Duodenal mucosa (tissue), 2 donors: ENCODE results near the gene MGAT2.
"Not testable (repeated sequence)": the region's sequence is repeated elsewhere in the genome, so short reads cannot be mapped to it uniquely, and the experiment has no call there.

Experiments used
- H3K27ac ChIP-seq: one replicate; pipeline ENCODE4 v1.7.0; 2013; ENCODE audit warnings: low read depth, low read length
- H3K27me3 ChIP-seq, 2 donors: one replicate each; pipeline ENCODE4 v1.7.0; 2013; ENCODE audit warnings: low read length in 2 of 2, control low read depth in 1 of 2; ENCODE audit not compliant: insufficient read depth in 2 of 2, control insufficient read depth in 1 of 2
- H3K36me3 ChIP-seq, 2 donors: one replicate each; pipeline ENCODE4 v1.7.0; 2013; ENCODE audit warnings: low read length in 2 of 2, control low read depth in 1 of 2; ENCODE audit not compliant: insufficient read depth in 2 of 2, control insufficient read depth in 1 of 2
- H3K4me1 ChIP-seq, 2 donors: one replicate each; pipeline ENCODE4 v1.7.0; 2013; ENCODE audit warnings: low read length in 2 of 2, control low read depth in 1 of 2; ENCODE audit not compliant: insufficient read depth in 2 of 2, control insufficient read depth in 1 of 2
- H3K4me3 ChIP-seq, 2 donors: one replicate each; pipeline ENCODE4 v1.7.0; 2013; ENCODE audit warnings: low read length in 2 of 2, low read depth in 1 of 2
- H3K9ac ChIP-seq, 2 donors: one replicate each; pipeline ENCODE4 v1.7.0; 2013; ENCODE audit warnings: low read length in 2 of 2, low read depth in 1 of 2
- H3K9me3 ChIP-seq, 2 donors: one replicate each; pipeline ENCODE4 v1.7.0; 2013; ENCODE audit warnings: low read length in 2 of 2, control low read depth in 1 of 2; ENCODE audit not compliant: control insufficient read depth in 1 of 2

The MGAT2 gene

DNA sequence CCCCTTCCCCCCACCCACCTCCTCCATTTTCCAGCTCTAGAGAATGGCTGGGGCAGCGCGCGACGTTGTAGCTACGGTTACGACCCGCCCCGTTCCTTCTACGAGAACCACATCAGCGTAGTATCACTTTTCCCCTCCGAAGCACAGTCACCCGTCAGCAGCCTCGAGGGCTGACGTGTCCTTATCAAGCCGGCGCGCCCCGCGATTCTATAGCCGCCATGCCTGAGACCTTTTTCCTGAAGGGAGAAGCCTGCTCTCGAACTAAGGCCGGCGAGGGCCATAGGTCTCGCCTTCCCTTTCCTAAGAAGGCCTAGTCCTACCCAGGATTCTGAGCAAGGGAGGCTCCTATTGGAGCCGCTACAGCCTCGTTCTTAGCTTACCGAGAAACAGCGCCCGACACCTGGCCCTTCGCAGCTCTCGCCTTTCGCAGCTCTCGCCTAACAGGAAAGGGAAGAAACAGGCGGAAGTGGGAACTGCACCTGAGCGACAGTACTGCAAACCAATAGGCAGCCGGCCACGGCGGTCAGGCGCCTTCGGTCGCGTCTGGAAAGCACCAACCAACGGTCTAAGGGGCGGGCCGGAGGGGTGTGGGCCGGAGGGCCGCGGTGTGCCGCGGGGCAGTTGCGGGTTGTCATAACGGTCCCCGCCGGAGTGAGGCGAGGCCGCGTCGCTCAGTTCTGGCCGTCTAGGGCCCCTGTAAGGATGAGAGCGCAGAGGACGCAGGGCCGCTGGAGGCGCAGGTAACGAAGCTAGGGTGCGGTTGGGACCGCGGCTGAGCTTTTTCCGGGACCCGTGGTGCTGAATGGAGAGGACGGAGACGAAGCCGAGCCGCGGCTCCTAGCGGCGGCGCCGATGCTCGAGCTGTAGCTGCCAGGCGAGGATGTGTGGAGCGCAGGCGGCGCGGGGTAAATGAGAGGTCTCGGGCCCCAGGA, at the start of gene MGAT2, which contains the start of gene RPL36AL:
Gene MGAT2, plus strand, starts transcription at position 618 of the 932 bp plus-strand sequence. CDS start 470 bp downstream, outside the sequence.
Gene RPL36AL, minus strand, starts transcription at position 445 of the 932 bp plus-strand sequence. CDS start 1,522 bp downstream, outside the sequence.
- Histone ChIP-seq H3K27ac (peak within 1 kb of the TSS; percentile 99), H3K36me3 (peaks cover 6 to 24% of the 10 kb centered on the region in 2 donors), H3K4me3 (peak within 1 kb of the TSS; percentile 85 to 95), H3K9ac (peak within 1 kb of the TSS; percentile 92 to 100), H3K4me1 (peaks cover 26 to 32% of the 10 kb centered on the region in 2 donors), H3K27me3 (no peaks in the 10 kb centered on the region), H3K9me3 (no peaks in the 10 kb centered on the region)

DNA sequence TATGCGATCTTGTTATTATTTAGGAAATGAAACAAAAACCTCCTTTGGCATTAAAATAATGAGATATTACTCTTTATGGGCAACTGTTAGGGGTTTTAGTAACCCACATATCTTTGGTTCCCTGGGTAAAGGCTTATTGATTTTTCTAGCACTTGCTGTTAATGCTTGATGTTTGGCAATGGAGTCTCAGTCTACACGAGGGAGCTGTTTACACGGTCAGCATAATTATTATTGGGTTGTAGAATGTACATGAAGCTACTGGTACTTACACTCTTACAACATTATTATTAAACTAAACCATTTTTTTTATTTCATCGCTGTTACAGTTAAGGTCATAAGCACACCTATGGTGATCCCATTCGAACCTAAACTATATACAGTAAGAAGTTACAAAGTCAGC, 46.6 kb upstream of the MGAT2 start:
- Histone ChIP-seq H3K9ac (no peak overlapping the region), H3K4me1 (no peaks in the 10 kb centered on the region), H3K36me3 (peaks cover 17 to 24% of the 10 kb centered on the region in 2 donors), H3K27ac (no peak overlapping the region), H3K9me3 (no peaks in the 10 kb centered on the region), H3K27me3 (no peaks in the 10 kb centered on the region), H3K4me3 (no peak overlapping the region)

GRCh38 chr14:49578141-49578540, 42.5 kb upstream of the MGAT2 start:
- H3K9ac ChIP-seq: no peak overlapping the region

DNA sequence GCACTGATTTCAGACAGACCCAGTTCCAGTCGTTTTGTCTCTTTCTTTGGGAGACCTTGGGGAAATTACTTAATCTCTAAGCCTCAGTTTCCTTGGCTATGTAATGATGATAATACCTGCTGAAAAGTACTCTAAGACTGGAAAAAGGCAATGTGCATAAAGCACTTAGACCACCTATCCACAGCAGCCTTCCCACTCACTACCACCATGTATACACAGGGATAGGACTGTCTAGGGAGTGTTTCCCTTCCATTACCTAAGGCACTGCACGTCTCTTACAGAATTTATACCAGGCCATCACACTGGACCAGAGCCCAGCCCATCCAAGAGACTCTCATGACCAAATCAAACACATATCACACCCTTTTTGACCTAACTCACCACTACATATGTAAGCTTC, 40.8 kb upstream of the MGAT2 start:
- H3K9ac ChIP-seq: no peak overlapping the region
- no peaks in the 10 kb centered on the region for H3K9me3 ChIP-seq
- no peaks in the 10 kb centered on the region for H3K27me3 ChIP-seq
- H3K4me1 ChIP-seq: peaks cover 12 to 19% of the 10 kb centered on the region in 2 donors
- H3K36me3 ChIP-seq: peaks cover 20 to 46% of the 10 kb centered on the region in 2 donors
- no peak overlapping the region for H3K27ac ChIP-seq
- H3K4me3 ChIP-seq: no peak overlapping the region

More at GRCh38 chr14:49578141-49578540, 42.5 kb upstream of the MGAT2 start:
- Histone ChIP-seq H3K27ac (no peak overlapping the region), H3K27me3 (no peaks in the 10 kb centered on the region), H3K36me3 (peaks cover 20 to 43% of the 10 kb centered on the region in 2 donors), H3K4me1 (peaks cover 0 to 4% of the 10 kb centered on the region in 2 donors), H3K4me3 (no peak overlapping the region), H3K9me3 (no peaks in the 10 kb centered on the region)

- H3K36me3 ChIP-seq: peaks cover 18 to 42% of the 10 kb centered on the region in 2 donors
- no peak overlapping the region for H3K27ac ChIP-seq
- peaks cover 12 to 20% of the 10 kb centered on the region in 2 donors for H3K4me1 ChIP-seq
- H3K27me3 ChIP-seq: no peaks in the 10 kb centered on the region
- H3K9me3 ChIP-seq: no peaks in the 10 kb centered on the region
- no peak overlapping the region for H3K4me3 ChIP-seq
- H3K9ac ChIP-seq: no peak overlapping the region
Measured at GRCh38 chr14:49581209-49582112, 39.1 kb upstream of the MGAT2 start.

- Histone ChIP-seq H3K27me3 (no peaks in the 10 kb centered on the region), H3K36me3 (peaks cover 13 to 33% of the 10 kb centered on the region in 2 donors), H3K4me3 (no peak overlapping the region), H3K4me1 (peaks cover 12 to 20% of the 10 kb centered on the region in 2 donors), H3K27ac (no peak overlapping the region), H3K9ac (no peak overlapping the region), H3K9me3 (no peaks in the 10 kb centered on the region)
Measured at GRCh38 chr14:49582113-49582977, 38.3 kb upstream of the MGAT2 start.

DNA sequence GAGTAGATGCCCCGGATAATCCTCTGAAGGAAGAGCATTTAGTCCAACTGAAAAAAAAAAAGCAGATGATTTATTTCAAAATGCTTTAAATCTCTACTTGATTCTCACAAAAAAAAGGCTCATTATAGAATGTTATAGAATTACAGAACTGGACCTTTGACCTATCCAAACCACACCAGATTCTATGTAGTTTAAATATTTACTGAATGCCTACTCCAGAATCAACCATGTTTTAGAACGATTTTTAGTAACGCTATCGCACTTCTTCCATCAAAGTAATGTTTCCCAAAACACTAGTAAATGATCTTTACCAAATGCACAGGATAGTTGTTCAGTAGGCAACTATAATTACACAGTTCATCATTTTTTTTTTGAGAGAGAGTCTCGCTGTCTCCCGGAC, 37.0 kb upstream of the MGAT2 start:
- no peaks in the 10 kb centered on the region for H3K9me3 ChIP-seq
- H3K4me1 ChIP-seq: peaks cover 12 to 20% of the 10 kb centered on the region in 2 donors
- peak overlapping the region; percentile 96 to 100 for H3K4me3 ChIP-seq
- H3K27me3 ChIP-seq: no peaks in the 10 kb centered on the region
- no peak overlapping the region for H3K27ac ChIP-seq
- H3K9ac ChIP-seq: peak overlapping the region in 1 of 2 donors; percentile 32
- H3K36me3 ChIP-seq: peaks cover 10 to 28% of the 10 kb centered on the region in 2 donors

DNA sequence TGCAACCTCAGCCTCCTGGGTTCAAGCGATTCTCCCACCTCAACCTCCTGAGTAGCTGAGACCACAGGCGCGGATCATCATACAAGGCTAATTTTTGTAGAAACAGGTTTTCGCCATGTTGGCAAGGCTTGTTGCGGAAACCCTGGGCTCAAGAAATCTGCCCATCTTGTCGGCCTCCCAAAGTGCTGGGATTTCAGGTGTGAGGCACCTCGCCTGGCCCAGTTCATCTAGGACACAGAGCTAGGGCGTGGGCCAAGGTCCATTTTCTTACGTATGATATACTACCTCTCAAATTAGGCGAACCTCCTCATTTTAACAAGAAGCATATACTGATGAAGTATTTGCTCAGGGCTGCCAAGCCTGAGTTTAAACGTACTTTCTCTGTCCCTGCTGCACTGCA, 36.5 kb upstream of the MGAT2 start:
- no peaks in the 10 kb centered on the region for H3K9me3 ChIP-seq
- peaks cover 10 to 28% of the 10 kb centered on the region in 2 donors for H3K36me3 ChIP-seq
- no peaks in the 10 kb centered on the region for H3K27me3 ChIP-seq
- peak overlapping the region; percentile 4 to 32 for H3K9ac ChIP-seq
- no peak overlapping the region for H3K27ac ChIP-seq
- peaks cover 12 to 20% of the 10 kb centered on the region in 2 donors for H3K4me1 ChIP-seq
- H3K4me3 ChIP-seq: peak overlapping the region; percentile 96 to 100

GRCh38 chr14:49584981-49585640, 35.5 kb upstream of the MGAT2 start:
- H3K27me3 ChIP-seq, H3K9me3 ChIP-seq: not testable (repeated sequence)
- H3K9ac ChIP-seq: peak overlapping the region; percentile 95 to 98
- H3K4me3 ChIP-seq: peak overlapping the region; percentile 96 to 100
- H3K36me3 ChIP-seq: peaks cover 10 to 28% of the 10 kb centered on the region in 2 donors
- peak overlapping the region; percentile 96 for H3K27ac ChIP-seq
- peaks cover 12 to 20% of the 10 kb centered on the region in 2 donors for H3K4me1 ChIP-seq
